IPS-NIHi7 (cell line): ENCODE data around the gene GRB2.

ENCODE experiments used
- DNase-seq: peaks from one replicate; pipeline ENCODE4 v3.0.0; 2012; ENCODE audit warnings: mixed read lengths; ENCODE audit errors: extremely low spot score

Gene GRB2

GRCh38 chr17:75414488-75414887 is 9.0 kb upstream of the GRB2 start:
- no peak for DNase-seq

GRCh38 chr17:75412455-75413317 is 7.2 kb upstream of the GRB2 start:
- peak; percentile 84 for DNase-seq

- no peak for DNase-seq
These were observed 6.0 kb upstream of the GRB2 start for GRCh38 chr17:75411328-75412067.

GRCh38 chr17:75410141-75410540 is 4.7 kb upstream of the GRB2 start:
- no peak for DNase-seq

GRCh38 chr17:75407655-75408352 is 2.3 kb upstream of the GRB2 start:
- DNase-seq = no peak

- DNase-seq = no peak
These were observed 741 bp upstream of the GRB2 start for GRCh38 chr17:75406222-75406615.

GRCh38 chr17:75404731-75405364 is 630 bp downstream of the GRB2 start:
- peak; percentile 31 for DNase-seq

GRCh38 chr17:75404223-75404730 is 1.2 kb downstream of the GRB2 start:
- DNase-seq = peak; percentile 77

- DNase-seq = no peak
These were observed 2.3 kb downstream of the GRB2 start for GRCh38 chr17:75403131-75403530.

GRCh38 chr17:75402026-75402425 is 3.5 kb downstream of the GRB2 start:
- no peak for DNase-seq

GRCh38 chr17:75400326-75400939 is 5.0 kb downstream of the GRB2 start:
- no peak for DNase-seq

GRCh38 chr17:75398279-75398678 is 7.2 kb downstream of the GRB2 start:
- no peak for DNase-seq

GRCh38 chr17:75397217-75397616 is 8.3 kb downstream of the GRB2 start:
- no peak for DNase-seq

GRCh38 chr17:75396796-75397195 is 8.7 kb downstream of the GRB2 start:
- no peak for DNase-seq

- DNase-seq = no peak
These were observed 9.5 kb downstream of the GRB2 start for GRCh38 chr17:75396025-75396424.

- no peak for DNase-seq
These were observed 11.1 kb downstream of the GRB2 start for GRCh38 chr17:75394332-75394918.

- DNase-seq = peak; percentile 97
These were observed 11.8 kb downstream of the GRB2 start for GRCh38 chr17:75393523-75394331.

- no peak for DNase-seq
These were observed 12.9 kb downstream of the GRB2 start for GRCh38 chr17:75392559-75392958.

- no peak for DNase-seq
These were observed 14.5 kb downstream of the GRB2 start for GRCh38 chr17:75390982-75391381.

GRCh38 chr17:75388476-75389030 is 16.9 kb downstream of the GRB2 start:
- DNase-seq = no peak
